ENCODE results near the gene AGAP2. TPM values are rescaled to one million over a fixed set of nuclear protein-coding genes. Genes with fewer than 3 reads are reported as not detected.

AGAP2 gene
- total RNA-seq, 2 experiments from 2014 or later = 29.3 to 29.7 TPM

DNA sequence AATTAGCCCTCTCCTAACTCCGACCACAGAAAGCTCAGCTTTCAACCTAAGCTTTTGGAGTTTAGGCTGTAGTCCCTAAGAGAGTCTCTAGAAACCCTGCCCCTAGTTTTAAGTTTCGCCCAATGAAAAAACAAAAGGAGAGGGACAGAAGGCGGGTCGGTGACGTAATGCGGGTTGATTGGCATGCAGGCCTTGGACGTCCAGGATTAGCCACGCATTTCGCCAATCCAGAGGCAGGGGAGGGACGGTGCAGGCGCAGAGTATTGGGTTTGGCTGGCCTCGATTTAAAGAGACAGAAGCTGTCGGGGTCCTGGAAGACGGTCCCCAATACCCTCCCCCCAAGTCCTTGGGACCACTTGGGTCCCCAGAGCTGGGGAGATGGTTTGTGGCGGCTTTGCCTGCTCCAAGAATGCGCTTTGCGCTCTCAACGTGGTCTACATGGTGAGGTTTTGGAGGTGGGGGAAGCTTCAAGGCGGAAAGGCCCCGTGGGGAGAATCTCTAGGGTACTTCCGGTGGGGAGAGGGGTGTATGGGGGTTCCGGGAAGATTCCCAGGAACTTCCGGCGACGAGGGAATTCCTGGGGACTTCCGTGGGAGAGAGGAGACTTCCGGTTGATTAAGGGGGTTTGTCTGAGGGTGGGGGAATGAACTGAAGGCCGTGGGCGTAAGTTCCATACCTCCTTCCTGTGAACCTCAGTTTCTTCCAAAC lies 6.4 kb upstream of the AGAP2 start, which contains the start of gene TSPAN31:
TSS of gene TSPAN31 (plus strand) at position 263 of the 708 bp plus-strand sequence. CDS start at position 379, 116 bp downstream.
- ChIA-PET POLR2A (interaction anchor here (0.5 to 1.0 kb wide), 4 partner anchors 12 to 198 kb away, joined by 3 to 6 read pairs (median 3); partner anchors contain the start of gene DCTN2), CTCF (interaction anchor here (1.1 to 1.2 kb wide), 4 partner anchors 11 to 154 kb away, joined by 3 to 5 read pairs (median 4); partner anchors contain the start of gene TSFM)

DNA sequence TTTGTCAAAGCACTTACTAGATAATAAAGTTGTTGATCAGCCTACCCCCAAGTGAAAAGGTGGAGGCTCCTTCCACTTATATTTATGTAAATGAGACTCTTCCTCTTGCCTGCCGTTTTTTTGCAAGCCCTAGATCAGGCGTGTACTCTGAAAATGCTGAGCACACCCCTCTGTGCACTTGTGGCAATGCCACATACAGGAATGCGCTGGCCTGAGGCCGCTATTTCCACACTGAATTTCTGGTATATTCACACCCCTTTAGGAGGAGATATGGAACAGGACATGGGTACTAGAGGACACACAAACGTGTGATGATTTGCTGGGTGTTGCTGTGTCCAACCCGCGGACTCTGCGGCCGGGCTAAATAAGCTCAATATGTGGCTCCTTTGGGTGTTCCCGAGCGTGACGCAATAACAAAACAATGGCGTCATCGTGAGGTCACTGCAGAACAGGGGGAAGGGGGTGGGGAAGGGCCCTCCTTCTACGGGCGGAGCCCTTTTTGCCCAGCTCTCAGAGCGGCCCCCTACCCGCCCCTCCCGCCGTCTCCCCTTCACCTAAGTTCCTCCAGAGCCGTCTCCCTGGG lies 5.7 kb upstream of the AGAP2 start:
- POLR2A ChIA-PET = interaction anchor here (0.5 to 1.0 kb wide), 4 partner anchors 12 to 198 kb away, joined by 3 to 6 read pairs (median 3); partner anchors contain the start of gene DCTN2
- CTCF ChIA-PET = interaction anchor here (1.1 to 1.2 kb wide), 4 partner anchors 12 to 155 kb away, joined by 3 to 5 read pairs (median 4); partner anchors contain the start of gene TSFM

DNA sequence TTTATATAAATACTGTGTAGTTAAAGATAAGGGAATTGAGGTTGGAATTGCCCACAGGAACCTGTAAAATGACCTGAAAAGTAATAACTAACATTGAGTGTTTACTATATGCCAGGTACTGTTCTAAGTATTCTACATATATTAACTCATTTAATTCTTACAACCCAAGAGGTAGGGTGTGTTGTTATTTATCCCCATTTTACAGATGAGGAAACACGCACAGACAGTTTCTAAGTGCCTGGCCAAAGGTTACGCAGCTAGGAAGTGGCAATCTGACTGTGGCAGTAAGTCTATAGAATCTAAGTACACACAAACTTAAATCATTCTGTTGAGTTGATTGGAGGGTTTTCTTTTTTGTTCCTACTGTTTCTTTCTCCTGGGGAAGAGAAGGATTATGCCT lies 5.2 kb upstream of the AGAP2 start:
- ChIA-PET CTCF (interaction anchor here (1.1 kb wide), 1 partner anchor 155 kb away, joined by 4 read pairs; no protein-coding TSS in a partner anchor), POLR2A (no interaction called here)

DNA sequence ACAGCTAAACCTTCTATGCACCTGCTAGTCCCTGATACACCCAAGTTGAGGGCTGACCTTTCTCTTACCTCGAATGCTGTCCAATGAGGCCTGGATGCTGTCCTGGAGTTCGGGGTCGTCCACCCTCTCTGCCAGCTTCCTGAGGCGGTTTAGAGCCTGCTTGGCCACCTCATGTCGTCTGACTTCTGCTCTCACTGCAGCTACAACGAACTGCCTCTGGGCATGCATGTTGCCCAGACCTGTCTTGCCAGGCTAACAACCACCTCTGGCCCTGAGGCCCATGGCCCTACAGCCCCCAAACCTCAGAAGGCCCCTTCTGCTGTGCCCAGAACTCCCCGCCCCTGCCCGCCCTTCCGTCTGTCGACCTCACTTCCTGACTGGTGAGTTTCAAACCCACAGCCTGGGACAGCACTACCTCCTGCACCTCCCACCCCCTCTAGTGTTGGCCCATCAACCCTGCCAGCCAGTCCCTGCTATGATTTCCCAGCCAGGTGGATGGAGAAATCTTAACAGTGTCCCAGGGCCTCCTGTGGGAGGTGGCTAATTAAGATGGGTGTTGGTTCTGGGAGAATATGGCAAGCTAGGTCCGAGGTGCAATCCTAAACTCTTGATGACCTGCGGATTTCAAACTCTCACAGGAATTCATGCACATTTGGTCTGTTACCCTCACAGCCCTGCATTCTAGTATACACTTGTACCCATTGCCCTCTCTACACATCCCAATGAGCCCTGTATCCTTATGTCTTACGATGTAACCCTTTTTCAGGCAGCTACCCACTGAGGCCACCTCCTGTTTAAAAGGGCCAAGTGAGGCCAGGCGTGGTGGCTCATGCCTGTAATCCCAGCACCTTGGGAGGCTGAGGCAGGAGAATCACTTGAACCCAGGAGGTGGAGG lies 3.5 kb upstream of the AGAP2 start:
- POLR2A ChIA-PET = interaction anchor here (0.6 to 1.2 kb wide), 2 partner anchors 48 to 174 kb away, joined by 4 to 5 read pairs; partner anchors contain the start of gene OS9
- CTCF ChIA-PET = interaction anchor here (0.6 to 1.9 kb wide), 7 partner anchors 9 to 115 kb away, joined by 3 to 9 read pairs (median 4); partner anchors contain the start of gene OS9

DNA sequence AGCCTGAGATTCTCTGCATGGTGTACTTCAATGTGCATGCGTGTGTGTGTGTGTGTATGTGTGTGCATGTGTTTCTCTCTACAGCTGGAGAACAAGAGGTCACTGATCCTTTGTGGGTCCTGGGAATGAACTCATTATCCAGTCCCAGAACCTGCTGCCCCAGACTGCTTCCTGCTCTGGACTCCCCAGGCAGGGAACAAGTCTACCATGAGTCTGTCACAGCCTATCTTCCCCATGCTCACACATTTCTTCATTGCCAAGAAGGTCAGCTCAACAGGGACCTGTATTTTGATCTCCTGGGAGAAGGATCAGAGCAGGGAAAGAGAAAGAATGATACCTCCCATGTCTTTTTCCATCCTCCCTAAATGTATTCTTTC lies 2.9 kb upstream of the AGAP2 start:
- CTCF ChIA-PET = interaction anchor here (1.1 to 1.9 kb wide), 7 partner anchors 9 to 158 kb away, joined by 3 to 9 read pairs (median 5); partner anchors contain the start of gene OS9
- POLR2A ChIA-PET = interaction anchor here (0.6 to 1.2 kb wide), 2 partner anchors 47 to 173 kb away, joined by 4 to 5 read pairs; partner anchors contain the start of gene OS9

DNA sequence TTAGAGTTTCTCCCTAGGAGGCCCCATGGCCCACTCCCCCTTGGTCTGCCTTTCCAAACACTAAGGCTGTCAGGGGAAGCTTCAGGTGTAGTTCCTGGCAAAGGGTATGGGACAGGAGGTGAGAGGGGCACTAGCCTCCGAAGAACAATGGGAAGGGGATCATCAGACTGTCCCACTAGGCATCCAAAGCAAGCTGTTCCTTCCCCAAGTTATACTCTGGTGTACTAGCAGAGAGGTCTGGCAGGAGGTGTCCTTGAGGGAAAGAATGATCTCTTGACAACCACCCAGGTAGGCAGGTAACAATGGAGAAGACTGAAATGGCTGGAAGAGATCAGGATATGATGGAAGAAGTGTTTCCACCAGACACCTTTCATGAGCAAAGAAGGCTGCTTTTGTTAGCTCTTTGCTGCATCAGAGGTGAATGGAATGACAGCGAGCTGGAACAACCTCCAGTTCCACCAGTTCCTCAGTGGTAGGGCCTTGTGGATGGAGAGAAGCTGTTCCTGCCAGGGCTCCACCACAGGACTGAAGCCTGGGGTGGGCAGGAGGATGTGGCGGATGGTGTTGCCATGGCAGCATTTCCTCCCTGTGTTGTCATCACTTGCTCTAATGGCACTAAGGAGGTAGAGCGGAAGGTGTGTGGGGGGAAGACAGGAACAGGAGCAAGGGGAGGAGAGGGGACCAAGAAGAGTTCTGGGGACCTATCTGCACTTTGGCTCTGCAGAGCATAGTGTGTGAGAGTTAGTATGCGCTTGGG lies 2.3 kb upstream of the AGAP2 start:
- POLR2A ChIA-PET = interaction anchor here (0.6 kb wide), 2 partner anchors 217 to 367 kb away, joined by 3 to 17 read pairs; no protein-coding TSS in a partner anchor
- CTCF ChIA-PET = interaction anchor here (0.5 to 1.9 kb wide), 9 partner anchors 10 to 984 kb away, joined by 3 to 9 read pairs (median 4); partner anchors contain the start of gene OS9

DNA sequence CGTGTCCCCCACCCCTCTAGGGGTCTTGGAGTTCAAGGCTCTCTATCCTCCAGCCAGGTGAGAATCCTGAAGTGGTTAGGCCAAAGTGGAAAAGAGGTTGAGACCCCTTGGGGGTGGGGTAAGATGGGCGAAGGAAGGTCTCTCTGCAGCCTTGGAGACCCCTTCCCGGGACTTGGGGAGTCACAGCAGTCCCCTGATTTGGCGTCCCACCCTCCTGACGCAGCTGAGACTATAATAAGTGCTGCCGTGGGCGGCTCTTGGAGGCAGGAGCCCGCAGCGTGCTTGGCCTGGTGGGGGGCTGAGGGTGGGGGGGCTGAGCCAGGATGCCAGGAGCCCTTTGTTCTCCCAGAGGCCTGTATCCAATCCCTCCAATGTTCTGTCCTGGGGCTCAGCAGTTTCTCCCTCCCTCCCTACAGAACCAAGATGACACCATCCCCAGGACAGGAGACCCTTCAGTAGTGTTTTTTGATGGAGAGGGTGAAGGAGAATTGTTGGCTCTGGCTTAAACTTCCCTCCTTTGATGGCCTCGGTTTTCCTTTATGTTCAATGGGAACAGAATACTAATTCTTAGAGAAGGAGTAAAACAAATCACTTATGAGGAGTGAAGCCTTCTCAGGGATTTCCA lies 1.5 kb upstream of the AGAP2 start:
- CTCF ChIA-PET = interaction anchor here (1.0 kb wide), 2 partner anchors 17 to 156 kb away, joined by 3 read pairs; no protein-coding TSS in a partner anchor
- POLR2A ChIA-PET = interaction anchor here (1.2 kb wide), 1 partner anchor 17 kb away, joined by 3 read pairs; no protein-coding TSS in a partner anchor

DNA sequence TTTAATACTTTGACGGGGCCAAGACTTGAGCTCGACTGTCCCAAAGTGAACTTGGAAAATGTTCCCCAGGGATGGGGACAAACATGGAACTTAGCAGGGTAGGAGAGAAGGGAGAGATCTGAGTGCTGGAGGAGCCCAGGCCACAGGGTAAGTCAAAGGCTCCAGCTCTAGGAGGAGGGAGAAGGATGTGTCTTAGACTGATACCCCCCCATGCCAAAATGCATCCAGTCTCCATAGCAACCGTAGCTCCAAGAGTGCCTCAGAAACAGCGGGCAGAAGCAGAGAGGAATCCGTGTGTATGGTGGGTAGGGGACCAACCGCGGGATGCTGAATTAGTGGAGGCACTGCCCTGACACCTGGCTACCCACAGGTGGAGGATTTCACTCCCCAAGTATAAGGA lies 845 bp upstream of the AGAP2 start:
- POLR2A ChIA-PET = interaction anchor here (1.2 kb wide), 1 partner anchor 17 kb away, joined by 3 read pairs; no protein-coding TSS in a partner anchor
- CTCF ChIA-PET = interaction anchor here (1.0 kb wide), 1 partner anchor 156 kb away, joined by 3 read pairs; no protein-coding TSS in a partner anchor

DNA sequence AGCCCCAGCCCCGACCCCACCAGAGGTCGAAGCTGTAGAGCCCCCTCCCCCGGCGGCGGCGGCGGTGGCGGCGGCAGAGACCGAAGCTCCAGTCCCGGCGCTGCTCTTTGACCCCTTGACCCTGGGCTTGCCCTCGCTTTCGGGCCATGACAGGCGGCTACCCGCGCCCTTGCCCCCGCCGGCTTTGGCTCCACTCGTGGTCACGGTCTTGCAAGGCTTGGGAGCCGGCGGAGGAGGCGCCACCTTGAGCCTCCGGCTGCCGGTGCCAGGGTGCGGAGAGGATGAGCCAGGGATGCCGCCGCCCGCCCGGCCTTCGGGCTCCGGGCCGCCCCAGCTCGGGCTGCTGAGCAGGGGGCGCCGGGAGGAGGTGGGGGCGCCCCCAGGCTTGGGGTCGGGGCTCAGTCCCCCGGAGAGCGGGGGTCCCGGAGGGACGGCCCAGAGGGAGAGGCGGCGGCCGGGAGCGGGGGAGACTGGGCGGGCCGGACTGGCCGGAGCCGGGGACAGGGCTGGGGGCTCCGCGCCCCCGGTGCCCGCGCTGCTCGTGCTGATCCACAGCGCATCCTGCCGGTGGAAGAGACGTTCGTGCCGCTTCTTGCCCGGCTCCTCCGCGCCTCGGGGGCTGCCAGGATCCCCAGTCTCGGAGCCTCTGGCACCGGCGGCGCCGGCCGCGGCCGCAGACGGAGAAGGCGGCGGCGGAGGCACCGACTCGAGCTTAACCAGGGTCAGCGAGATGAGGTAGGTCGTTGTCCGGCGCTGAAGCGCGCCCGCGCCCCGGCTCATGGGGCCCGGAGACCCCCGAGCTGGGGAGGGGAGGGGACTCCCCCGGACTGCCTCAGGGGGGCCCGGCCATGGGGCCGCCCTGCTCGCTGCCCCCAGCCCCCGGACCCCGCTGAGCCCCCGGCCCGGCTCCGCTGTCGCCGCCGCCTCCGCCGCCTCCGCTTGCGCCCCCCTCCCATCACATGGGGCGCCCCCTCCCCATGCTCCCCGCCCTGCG lies 778 bp downstream of the AGAP2 start:
- CTCF ChIA-PET = no interaction called here
- POLR2A ChIA-PET = no interaction called here

DNA sequence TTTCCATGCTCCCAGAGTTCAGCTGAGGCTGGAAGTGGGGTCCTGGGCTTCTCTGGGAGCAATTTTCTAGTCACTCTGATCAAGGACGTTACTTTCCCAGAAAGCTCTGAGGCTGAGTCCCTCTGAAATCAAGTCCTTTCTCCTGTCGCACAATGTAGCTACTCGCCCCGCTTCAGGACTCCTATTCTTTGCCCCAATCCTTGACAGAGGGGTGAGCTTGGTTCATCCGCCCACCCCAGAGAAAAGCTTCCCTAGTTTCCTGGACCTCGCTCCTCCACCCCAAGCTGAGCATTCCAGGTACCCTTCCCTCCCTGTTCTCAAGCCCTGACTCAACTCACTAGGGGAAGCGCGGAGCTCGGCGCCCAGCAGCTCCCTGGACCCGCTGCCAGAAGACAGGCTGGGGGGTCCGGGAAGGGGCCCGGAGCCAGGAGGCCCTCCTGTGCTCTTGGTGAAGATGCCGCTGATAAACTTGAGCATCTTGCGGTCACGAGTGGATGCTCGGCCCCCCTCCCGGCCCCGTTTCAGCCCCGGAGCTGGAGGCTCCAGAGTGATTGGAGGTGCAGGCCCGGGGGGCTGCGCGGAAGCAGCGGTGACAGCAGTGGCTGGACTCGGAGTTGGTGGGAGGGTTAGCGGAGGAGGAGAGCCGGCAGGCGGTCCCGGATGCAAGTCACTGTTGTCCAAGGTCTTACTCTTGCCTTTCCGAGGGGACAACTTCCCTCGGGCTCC lies 1.6 kb downstream of the AGAP2 start:
- CTCF ChIA-PET = no interaction called here
- POLR2A ChIA-PET = no interaction called here

DNA sequence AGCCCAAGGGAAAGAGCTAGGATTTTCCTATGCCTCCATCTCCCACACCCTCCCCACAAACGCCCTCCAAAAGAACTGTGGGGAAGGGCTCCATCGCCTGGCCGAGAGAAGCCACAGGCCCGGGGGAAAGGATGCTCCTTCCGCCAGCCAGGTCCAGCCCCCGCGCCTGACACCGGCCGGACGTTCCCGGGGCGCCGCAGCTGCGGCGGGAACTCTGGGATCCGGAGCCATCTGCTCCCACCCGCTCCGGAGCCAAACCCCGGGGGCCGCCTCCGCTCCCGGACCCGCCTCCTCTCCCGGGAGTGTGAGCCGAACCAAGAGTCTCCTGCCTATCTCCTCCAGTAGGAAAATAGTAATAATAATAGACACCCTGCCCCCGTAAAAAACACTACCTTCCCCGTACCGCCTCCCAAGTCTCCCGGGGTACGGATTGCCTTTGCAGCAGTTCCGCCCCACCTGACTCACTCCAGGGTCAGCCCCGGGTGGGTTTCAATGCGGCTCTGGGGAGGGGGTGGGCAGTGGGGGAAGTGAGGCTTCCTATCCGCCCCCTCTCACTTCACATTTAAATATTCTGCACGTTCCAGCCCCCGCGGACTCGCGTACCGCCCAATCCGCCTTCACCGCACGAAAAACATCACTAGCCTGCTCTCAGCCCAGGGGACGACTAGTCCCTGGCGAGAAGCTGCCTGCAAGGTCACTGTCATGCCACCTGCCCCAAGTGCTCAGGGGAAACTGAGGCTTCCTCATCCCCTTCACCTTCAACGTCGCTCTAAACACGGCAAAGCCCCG lies 2.4 kb downstream of the AGAP2 start:
- ChIA-PET CTCF (no interaction called here), POLR2A (no interaction called here)

DNA sequence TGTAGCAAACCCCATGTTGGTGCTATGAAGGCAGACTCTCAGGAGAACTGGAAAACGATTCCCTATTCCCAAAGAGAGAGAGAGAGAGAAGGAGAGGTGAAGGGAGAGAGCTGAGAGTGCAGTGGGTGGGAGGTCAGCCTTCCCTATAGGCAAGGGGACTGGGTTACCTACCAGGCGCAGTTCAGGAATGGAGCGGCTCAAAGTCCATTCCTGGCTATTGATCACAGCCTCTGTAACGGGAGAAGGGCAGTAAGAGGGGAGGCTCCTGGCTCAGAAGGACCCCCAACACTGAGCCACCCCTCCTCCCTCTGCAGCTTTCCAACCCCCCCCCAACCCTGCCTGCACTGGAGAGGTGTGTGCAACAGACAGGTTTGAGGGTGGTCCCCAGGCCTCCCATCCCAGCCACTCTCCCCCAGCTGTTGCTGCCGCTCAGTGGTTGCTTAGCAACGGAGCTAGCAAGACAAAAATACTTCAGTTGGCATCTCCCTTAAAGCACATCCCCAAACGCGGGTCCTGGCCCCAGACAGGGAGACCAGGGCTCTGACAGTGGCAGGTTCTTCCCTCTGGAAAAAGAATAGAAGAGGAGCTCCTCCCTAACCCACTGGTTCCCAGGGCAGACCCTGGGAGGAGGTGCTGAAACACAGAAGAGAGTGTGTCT lies 3.2 kb downstream of the AGAP2 start:
- ChIA-PET POLR2A (no interaction called here), CTCF (no interaction called here)

DNA sequence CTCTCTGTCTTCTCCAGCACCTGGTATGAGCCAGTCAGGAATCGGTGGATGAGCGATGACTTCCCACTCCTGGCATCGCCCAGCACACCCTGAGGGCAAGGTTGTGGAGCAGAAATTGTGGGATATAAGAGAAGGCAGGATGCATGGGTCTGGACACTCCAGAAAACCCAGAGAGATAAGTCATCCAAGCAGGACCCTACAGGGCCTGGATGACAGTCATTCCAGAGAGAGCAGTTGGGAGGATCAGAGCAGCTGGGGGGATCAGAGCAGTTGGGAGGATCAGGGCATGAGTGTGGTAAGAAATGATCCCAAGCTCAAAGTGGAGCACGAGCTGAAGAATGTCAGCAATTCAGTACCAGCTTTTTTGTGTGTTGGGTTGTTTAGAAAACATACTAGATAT lies 4.0 kb downstream of the AGAP2 start:
- CTCF ChIA-PET = no interaction called here
- POLR2A ChIA-PET = no interaction called here

DNA sequence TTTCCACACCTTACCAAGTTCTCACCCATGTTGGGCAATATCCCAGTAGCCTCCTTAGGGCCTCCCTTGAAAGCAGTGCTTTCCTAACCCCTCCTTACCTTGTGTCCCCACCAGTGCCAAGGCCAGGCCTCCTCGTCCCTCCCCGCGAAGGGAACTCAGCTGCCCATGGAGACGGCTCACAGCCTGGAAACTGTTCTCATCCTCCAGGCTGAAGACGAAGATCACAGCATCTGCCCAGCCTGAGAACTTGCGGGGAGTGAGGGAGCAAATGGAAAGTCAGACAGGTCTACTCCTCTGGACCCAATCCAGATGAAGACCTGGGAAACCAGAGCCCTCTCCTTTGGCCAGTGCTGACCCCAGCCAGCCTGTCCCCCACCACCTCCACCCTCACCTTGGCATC lies 4.6 kb downstream of the AGAP2 start:
- POLR2A ChIA-PET = no interaction called here

More for the DNA sequence above, 4.6 kb downstream of the AGAP2 start:
- CTCF ChIA-PET = no interaction called here
